Posterior cingulate gyrus (tissue), 11 donors: Measurements from ENCODE around the gene ADGRL3.
"Not testable (repeated sequence)": the region's sequence is repeated elsewhere in the genome, so short reads cannot be mapped to it uniquely, and the experiment has no call there.

Experiments
- DNase-seq, 10 donors: peaks; one replicate each; pipeline versions ENCODE4 v3.0.0 to v3.0.0-alpha.2; 2020 to 2021; ENCODE audit warnings: mixed read lengths in 3 of 10
- intact Hi-C: fragments of 100-400 bp; cut with DNase I; formaldehyde crosslinking; loops from one replicate; pipeline ENCODE4 v1.15.1; 2023

ADGRL3 gene

DNA sequence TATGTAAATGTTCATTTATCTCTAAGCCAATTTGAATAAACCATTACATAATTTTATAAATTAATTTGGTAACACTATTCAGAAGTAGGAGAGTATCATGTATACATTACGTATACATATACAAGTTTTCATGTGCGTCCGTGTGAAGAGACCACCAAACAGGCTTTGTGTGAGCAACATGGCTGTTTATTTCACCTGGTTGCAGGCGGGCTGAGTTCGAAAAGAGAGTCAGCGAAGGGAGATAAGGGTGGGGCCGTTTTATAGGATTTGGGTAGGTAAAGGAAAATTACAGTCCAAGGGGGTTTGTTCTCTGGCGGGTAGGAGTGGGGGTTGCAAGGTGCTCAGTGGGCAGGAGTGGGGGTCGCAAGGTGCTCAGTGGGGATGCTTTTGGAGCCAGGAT is 564.0 kb downstream of the ADGRL3 start:
- intact Hi-C loops, DNase-seq: not testable (repeated sequence)

DNA sequence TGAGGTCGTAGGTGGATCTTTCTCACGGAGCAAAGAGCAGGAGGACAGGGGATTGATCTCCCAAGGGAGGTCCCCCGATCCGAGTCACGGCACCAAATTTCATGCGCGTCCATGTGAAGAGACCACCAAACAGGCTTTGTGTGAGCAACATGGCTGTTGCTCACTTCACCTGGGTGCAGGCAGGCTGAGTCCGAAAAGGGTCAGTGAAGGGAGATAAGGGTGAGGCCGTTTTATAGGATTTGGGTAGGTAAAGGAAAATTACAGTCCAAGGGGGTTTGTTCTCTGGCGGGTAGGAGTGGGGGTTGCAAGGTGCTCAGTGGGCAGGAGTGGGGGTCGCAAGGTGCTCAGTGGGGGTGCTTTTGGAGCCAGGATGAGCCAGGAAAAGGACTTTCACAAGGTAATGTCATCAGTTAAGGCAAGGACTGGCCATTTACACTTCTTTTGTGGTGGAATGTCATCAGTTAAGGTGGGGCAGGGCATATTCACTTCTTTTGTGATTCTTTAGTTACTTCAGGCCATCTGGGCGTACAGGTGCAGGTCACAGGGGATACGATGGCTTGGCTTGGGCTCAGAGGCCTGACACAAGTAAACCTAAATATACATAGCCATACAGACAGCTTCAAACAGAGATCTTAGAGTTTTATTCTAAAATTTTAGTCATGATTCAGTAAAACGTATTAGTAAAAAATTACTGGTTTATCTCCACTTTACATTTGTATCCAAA is 569.5 kb downstream of the ADGRL3 start:
- intact Hi-C loops, result not testable (repeated sequence)

DNA sequence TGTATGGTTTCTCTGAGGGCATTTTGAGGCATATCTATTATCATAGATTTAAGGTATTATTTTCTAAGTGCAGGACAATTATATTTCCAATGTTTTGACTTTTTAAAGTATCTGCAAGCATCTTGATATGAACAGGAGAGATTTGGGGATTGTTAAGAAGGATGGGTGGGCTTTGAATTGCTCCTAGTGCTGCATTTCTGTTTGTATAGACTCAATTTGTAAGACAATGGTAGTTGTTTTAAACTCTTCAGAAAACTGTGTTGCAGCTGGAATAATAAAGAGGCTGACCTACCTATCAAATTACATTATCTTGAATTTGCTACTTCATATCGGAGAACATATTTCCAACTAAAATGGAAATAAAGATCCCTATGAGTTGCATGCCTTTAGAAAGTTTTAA is 570.3 kb downstream of the ADGRL3 start:
- intact Hi-C loops, result no loop called here

More for the DNA sequence above, 569.5 kb downstream of the ADGRL3 start:
- not testable (repeated sequence) for DNase-seq

DNA sequence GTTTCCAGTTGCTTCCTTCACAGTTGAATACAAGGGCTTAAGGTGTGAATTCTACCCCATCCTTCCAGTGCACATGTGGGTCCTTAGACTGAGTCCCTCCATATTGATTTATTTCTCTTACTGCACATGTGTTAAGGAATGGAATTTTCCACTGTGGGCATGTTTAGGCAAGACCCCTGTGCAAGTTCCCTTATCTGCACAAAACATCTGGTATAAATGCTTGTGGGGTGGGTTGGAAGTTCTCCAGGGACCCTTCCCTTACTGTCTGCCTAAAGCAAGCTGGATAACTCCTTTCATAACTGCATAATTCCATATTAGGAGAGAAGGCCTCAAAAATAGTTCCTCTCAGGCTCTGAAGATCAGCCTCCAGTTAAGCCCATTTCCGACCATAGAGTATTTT is 570.9 kb downstream of the ADGRL3 start:
- intact Hi-C loops, result no loop called here
- DNase-seq, result no peak

More for the DNA sequence above, 570.3 kb downstream of the ADGRL3 start:
- DNase-seq, result no peak

- DNase-seq, result no peak
- intact Hi-C loops, result no loop called here
Measured at GRCh38 chr4:61772126-61772525, 572.0 kb downstream of the ADGRL3 start.

DNA sequence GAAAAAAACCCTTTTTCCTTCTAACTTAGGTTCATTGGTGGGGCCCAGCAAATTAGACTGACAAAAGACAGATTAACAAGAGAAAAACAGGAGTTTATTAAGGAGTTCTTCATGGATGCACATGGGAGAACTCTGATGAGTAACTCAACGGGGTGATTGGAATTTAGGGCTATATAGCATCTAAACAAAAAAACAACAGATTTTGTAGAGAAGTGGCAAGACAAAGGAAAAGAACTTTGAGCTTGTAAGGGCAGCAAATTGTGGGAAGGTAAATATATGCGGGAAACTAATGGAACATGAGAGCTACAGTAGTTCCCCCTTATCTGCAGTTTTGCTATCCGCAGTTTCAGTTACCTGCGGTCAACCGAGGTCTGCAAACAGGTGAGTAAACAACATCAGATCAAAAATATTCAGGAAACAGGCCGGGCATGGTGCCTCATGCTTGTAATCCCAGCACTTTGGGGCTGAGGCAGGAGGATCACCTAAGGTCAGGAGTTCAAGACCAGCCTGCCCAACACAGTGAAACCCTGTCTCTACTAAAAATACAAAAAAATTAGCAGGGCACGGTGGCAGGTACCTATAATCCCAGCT is 573.6 kb downstream of the ADGRL3 start:
- DNase-seq, result no peak
- intact Hi-C loops, result no loop called here

- intact Hi-C loops, result no loop called here
- no peak for DNase-seq
Measured at GRCh38 chr4:61782133-61782532, 582.0 kb downstream of the ADGRL3 start.

GRCh38 chr4:61783050-61783449 is 582.9 kb downstream of the ADGRL3 start:
- DNase-seq, result no peak
- intact Hi-C loops, result no loop called here

- no peak for DNase-seq
- intact Hi-C loops, result no loop called here
Measured at GRCh38 chr4:61785761-61786160, 585.6 kb downstream of the ADGRL3 start.

DNA sequence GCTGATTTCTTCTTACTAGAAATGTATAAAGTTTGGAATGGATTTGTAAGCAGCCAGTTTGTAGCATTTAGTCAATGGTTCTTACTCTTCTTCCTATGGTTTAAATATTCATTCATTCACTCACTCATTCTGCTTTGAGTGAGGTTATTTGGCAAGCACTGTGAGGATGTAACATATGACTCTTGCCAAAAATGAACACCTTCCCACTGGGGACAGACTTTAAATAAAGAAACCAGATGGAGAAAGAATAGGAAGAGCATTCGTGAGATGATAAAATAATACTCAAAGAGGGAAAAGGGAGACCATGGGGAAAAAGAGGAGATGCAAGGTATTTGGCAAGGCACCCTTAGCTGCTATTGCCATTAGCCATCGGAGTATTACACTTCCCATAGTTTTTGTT is 586.1 kb downstream of the ADGRL3 start:
- DNase-seq, result no peak
- intact Hi-C loops, result no loop called here

- DNase-seq, result no peak
Measured at GRCh38 chr4:61795998-61796397, 595.9 kb downstream of the ADGRL3 start.

GRCh38 chr4:61799794-61800193 is 599.7 kb downstream of the ADGRL3 start:
- intact Hi-C loops, result no loop called here
- DNase-seq, result no peak

More at GRCh38 chr4:61795998-61796397, 595.9 kb downstream of the ADGRL3 start:
- intact Hi-C loops, result no loop called here

GRCh38 chr4:61805227-61805626 is 605.1 kb downstream of the ADGRL3 start:
- intact Hi-C loops, result no loop called here
- no peak for DNase-seq

- no peak for DNase-seq
- intact Hi-C loops, result no loop called here
Measured at GRCh38 chr4:61805979-61806378, 605.9 kb downstream of the ADGRL3 start.

- no peak for DNase-seq
- intact Hi-C loops, result no loop called here
Measured at GRCh38 chr4:61812171-61812570, 612.0 kb downstream of the ADGRL3 start.

DNA sequence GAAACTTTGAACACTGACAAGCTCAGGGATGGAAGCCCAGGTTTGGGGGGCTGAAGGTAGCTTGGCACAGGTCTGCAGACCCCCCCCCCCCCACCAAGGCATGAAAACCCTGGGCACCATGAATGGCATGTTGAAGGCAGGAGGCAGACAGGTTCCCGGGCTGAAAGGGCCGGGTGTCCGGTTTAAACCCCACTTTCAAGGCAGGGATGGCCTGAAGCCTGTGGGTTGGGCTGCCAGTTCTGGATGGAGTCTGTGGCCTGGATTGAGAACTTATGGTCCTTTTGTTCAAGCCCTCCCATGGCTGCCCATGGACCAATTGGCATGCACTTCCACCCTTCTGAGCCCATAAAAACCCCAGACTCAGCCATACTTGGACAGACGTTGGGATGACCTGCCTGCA is 616.9 kb downstream of the ADGRL3 start:
- peak in 1 of 10 donors; percentile 59 for DNase-seq
- intact Hi-C loops, result no loop called here

DNA sequence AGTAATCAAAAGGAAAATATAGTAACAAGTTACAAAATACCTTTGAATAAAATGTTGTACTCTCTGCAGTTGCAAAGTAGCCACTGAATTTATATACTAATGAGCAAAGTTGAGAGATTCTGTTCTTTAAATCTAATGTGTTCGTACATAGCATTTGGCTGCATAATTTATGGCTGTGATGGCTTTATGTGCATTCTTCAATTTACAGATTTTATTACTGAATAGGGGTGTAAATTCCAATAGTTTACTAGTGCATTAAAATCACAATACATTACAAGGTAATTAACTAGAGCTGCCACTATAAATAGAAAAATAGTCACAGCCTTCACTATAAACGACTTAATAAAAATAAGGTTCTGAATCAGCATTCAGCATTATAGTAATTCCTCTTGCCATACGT is 620.0 kb downstream of the ADGRL3 start:
- intact Hi-C loops, result no loop called here
- DNase-seq, result no peak

DNA sequence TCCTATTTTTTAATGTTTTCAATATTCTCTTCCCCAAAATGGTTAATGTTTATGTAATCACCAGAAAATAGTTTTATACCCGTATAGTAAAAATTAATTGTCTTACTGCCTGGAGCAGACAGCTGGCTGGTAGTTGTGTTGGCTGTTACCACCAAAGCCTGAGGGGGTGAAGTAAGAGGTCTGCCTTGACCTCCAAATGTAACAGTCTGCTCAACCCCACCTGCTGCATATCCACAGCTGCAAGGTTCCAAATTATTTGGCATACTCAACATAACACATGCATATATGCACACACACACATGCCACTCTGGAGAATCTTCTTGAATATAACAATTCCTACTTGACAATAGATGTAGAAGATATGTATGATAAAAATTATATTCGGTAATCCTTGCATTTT is 624.3 kb downstream of the ADGRL3 start:
- DNase-seq, result no peak
- intact Hi-C loops, result no loop called here

DNA sequence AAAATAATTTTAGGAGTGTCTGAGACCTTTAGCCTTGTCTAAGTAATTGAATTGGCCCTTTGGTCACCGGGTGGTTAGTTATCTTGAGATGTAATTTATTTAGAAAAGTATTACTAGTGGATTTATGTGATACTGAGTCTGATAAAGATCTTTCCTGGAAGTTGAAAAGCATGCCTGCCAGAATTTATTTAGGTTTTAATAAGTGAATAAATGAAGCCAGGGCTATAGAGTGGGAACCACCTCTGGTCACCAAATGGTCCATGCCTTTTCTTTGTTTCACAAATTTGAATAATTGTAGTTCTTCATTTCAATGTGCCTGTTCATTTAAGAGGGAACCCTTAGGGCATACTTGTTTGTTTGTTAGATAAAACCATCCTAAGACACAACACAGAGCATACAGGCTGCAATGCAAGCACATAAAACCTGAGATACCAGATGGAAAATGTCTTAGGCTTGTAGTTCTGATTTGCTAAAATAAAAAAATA is 627.8 kb downstream of the ADGRL3 start:
- DNase-seq, result no peak
- intact Hi-C loops, result no loop called here

DNA sequence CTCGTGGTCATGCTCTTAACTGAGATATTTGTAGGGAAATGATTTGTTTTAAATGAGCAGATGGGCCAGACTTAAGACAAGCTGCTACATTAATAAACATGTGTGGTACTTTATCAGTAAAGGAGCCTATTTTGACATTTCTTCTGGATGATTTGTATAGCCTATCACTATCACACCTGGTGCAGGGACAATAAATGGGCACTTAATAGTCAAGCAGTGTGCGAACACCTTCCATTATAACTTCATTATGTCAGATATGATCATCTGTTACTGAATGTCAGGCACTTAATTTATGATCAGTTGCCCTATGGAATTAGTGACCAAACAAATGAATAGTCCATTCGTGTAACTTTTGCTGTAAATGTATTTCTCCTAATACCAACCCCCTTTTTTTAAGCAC is 628.8 kb downstream of the ADGRL3 start:
- intact Hi-C loops, result no loop called here
- DNase-seq, result no peak

DNA sequence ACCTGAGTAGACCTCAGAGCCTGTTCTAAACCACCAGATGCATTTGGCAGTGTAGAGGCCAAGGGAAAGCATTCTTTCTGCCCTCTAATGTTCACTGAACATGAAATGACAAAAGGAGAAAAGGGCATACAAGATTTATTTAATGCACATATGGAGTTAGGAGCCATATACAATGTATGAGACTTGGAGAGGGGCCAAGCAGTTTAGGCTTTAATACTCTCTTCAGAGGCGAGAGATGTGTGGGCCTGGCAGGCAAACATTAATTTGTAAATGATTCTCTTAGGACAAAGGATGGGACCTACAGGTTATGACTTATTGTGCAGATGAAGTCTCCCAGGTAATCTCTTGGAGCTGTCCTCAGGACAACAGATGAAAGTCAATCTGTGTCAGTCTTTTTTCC is 631.9 kb downstream of the ADGRL3 start:
- intact Hi-C loops, result no loop called here

DNA sequence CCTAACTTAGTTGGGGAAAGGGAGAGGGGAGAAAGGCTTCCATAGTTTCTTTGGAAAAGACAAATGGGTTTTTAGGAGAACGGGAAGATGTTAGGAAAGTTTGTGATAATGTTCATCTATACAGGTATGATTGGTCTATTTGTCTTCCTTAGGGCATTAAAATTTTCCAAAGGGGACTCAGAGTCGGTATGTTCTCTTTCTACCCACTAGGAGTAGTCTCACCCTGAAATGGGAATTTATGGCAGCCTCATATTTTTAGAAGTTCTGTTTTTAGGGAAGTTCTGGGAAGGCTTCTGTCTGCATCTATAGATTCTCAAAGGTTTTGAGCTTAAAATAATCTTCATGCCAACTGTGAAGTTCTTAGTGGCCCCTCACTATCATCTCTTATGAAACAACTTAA is 637.3 kb downstream of the ADGRL3 start:
- intact Hi-C loops, result no loop called here
- DNase-seq, result no peak

More for the DNA sequence above, 631.9 kb downstream of the ADGRL3 start:
- no peak for DNase-seq
